Smooth muscle cell (in vitro differentiated cells): ENCODE measurements around the gene MYO5B. TPM values are rescaled to one million over a fixed set of nuclear protein-coding genes. Genes with fewer than 3 reads are reported as not detected.

Source experiments
- DNase-seq: peaks from one replicate; lab custom pipeline; 2025; ENCODE audit not compliant: unreplicated experiment; lab: John Stamatoyannopoulos, UW
- H2AFZ ChIP-seq: fragments of 200-600 bp; sonication (generic); 2 replicates; pipeline ENCODE4 v1.6.0; 2016; ENCODE audit warnings: antibody characterized with exemption, low read depth, mild to moderate bottlenecking
- H3F3A ChIP-seq: fragments of 200-600 bp; sonication (generic); 2 replicates; pipeline ENCODE4 v1.6.0; 2017; ENCODE audit warnings: antibody characterized with exemption, low read depth
- H3K27ac ChIP-seq: fragments of 200-600 bp; sonication (generic); 2 replicates; pipeline ENCODE4 v1.5.1; 2016; ENCODE audit warnings: low read depth, mild to moderate bottlenecking
- H3K27me3 ChIP-seq: fragments of 200-600 bp; sonication (generic); 2 replicates; pipeline ENCODE4 v1.6.1; 2016; ENCODE audit warnings: low read depth, mild to moderate bottlenecking
- H3K36me3 ChIP-seq: fragments of 200-600 bp; sonication (generic); 2 replicates; pipeline ENCODE4 v1.5.1; 2016; ENCODE audit warnings: low read depth
- H3K4me1 ChIP-seq: fragments of 200-600 bp; sonication (generic); 2 replicates; pipeline ENCODE4 v1.5.1; 2016; ENCODE audit warnings: low read depth
- H3K4me2 ChIP-seq: fragments of 200-600 bp; sonication (generic); 2 replicates; pipeline ENCODE4 v1.6.0; 2016; ENCODE audit warnings: mild to moderate bottlenecking
- H3K4me3 ChIP-seq: fragments of 200-600 bp; sonication (generic); 2 replicates; pipeline ENCODE4 v1.5.1; 2016; ENCODE audit warnings: mild to moderate bottlenecking
- H3K79me2 ChIP-seq: fragments of 200-600 bp; sonication (generic); 2 replicates; pipeline ENCODE4 v1.6.0; 2016; ENCODE audit warnings: low read depth, mild to moderate bottlenecking
- H3K9ac ChIP-seq: fragments of 200-600 bp; sonication (generic); 2 replicates; pipeline ENCODE4 v1.6.0; 2016; ENCODE audit warnings: low read depth
- H3K9me3 ChIP-seq: fragments of 200-600 bp; sonication (generic); replicated peaks from 2 replicates; pipeline ENCODE4 v1.5.1; 2016; ENCODE audit warnings: low read depth
- H4K20me1 ChIP-seq: fragments of 200-600 bp; sonication (generic); 2 replicates; pipeline ENCODE4 v1.6.0; 2016; ENCODE audit warnings: low read depth
- CTCF ChIP-seq: fragments of 200-600 bp; sonication (generic); IDR thresholded peaks from 2 replicates; pipeline ENCODE4 v1.5.1; 2017; ENCODE audit warnings: borderline replicate concordance, mild to moderate bottlenecking, antibody characterized with exemption; ENCODE audit not compliant: insufficient read depth, poor library complexity, severe bottlenecking
- WGBS: methylation state at CpG from one replicate; pipeline ENCODE4 v1.1.7; 2016; ENCODE audit warnings: low lambda C conversion rate; 5-methylcytosine and 5-hydroxymethylcytosine counted together
- polyA plus RNA-seq: library from polyadenylated mRNA; unstranded; fragments of >200 nt; fragmentation: Nextera tagmentation; extraction: Ambion mirVana; gene quantifications from 2 replicates; pipeline ENCODE4 v1.2.1, GENCODE V29; 2016
- total RNA-seq: library from RNA; depleted of rRNA; stranded (reverse); fragments of >200 nt; gene quantifications from 2 replicates; pipeline ENCODE4 v1.2.3, GENCODE V29; 2014

Gene MYO5B
- total and polyA plus RNA-seq, 2 experiments from 2014 or later: 1.7 to 25.3 TPM

DNA sequence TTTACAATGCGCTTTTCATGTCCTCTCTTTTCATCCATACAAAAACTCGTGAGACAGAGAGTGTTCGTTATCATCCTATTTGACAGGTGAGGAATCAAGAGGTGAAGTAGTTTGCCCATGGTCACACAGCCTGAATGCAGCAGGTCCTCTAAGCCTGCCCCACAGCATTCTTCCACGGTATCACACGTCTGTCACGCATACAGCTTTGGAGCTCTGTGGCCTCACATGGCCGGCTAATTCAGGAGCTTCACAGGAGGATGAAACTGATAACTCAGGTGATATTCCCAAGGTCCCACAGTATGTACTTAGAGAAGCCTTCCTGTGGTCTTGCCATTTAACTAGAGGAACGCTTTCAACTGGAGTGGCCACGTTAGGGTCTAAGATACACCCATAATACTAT lies 59.0 kb downstream of the MYO5B start:
- TF ChIP-seq CTCF: no peak
- Histone ChIP-seq H3K4me1 (no peaks in the 10 kb centered on the region), H3K4me3 (no peak overlapping the region), H3K9ac (no peak overlapping the region), H3K79me2 (no peaks in the 10 kb centered on the region), H4K20me1 (no peaks in the 10 kb centered on the region), H3K36me3 (no peaks in the 10 kb centered on the region), H3K27me3 (peaks cover 13% of the 10 kb centered on the region), H3K27ac (no peak overlapping the region), H3K9me3 (no peaks in the 10 kb centered on the region), H2AFZ (no peak overlapping the region), H3K4me2 (no peak overlapping the region), H3F3A (no peaks in the 10 kb centered on the region)
- WGBS: 86% methylated on average over 9 of the region's 9 CpGs
- DNase-seq: no peak

DNA sequence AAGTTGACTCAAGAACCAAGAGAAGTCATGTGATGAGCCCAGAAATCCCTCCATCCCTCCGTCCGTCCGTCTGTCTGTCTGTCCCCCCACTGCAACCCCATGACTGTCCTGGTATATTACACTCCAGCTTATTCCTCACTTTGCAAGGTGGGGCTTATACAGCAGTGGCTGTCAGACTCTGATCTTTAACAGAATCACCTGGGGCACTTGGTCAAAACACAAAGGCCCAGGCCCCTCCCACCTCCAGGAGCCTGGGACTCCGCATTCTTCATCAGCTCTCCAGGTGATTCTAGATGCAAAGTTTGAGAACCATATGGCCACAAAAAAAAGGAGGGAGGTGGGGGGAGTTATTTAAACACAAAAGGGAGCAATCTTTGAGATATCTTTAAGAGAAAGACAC lies 61.4 kb downstream of the MYO5B start:
- no peaks in the 10 kb centered on the region for H3K4me1 ChIP-seq
- H3F3A ChIP-seq: no peaks in the 10 kb centered on the region
- no peak overlapping the region for H3K4me2 ChIP-seq
- H3K9me3 ChIP-seq: no peaks in the 10 kb centered on the region
- no peak for TF ChIP-seq CTCF
- no peak overlapping the region for H3K9ac ChIP-seq
- peaks cover 7% of the 10 kb centered on the region for H3K27me3 ChIP-seq
- no peak overlapping the region for H2AFZ ChIP-seq
- WGBS: 74% methylated on average over 4 of the region's 4 CpGs
- H4K20me1 ChIP-seq: no peaks in the 10 kb centered on the region
- H3K27ac ChIP-seq: no peak overlapping the region
- DNase-seq: no peak
- H3K79me2 ChIP-seq: no peaks in the 10 kb centered on the region
- H3K4me3 ChIP-seq: no peak overlapping the region
- no peaks in the 10 kb centered on the region for H3K36me3 ChIP-seq

DNA sequence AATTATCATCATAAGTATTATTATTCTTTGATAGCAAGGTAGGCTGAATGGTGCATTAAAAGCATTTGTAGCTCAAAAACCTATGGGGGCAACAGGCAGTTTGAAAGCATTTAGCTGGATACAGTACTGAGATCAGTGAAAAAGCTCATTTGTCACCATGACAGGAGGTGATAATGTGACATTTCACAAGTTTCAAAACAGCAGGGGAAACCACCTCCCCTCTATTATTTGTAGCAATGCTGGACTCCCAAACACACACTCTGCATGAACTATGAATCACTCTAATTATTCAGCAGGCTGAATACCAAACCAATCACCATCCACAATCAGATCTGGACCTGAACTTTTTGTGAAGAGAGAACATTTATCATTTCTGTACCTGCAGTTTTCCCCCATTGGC lies 63.4 kb downstream of the MYO5B start:
- no peaks in the 10 kb centered on the region for H3K9me3 ChIP-seq
- no peaks in the 10 kb centered on the region for H3F3A ChIP-seq
- no peak for DNase-seq
- no peak overlapping the region for H3K9ac ChIP-seq
- H3K79me2 ChIP-seq: no peaks in the 10 kb centered on the region
- peaks cover 7% of the 10 kb centered on the region for H3K27me3 ChIP-seq
- H3K36me3 ChIP-seq: no peaks in the 10 kb centered on the region
- no peak for TF ChIP-seq CTCF
- H3K4me1 ChIP-seq: no peaks in the 10 kb centered on the region
- no peak overlapping the region for H2AFZ ChIP-seq
- H4K20me1 ChIP-seq: no peaks in the 10 kb centered on the region
- H3K4me2 ChIP-seq: no peak overlapping the region
- no peak overlapping the region for H3K4me3 ChIP-seq
- no peak overlapping the region for H3K27ac ChIP-seq

- Histone ChIP-seq H3K9ac (no peak overlapping the region), H3K4me1 (no peaks in the 10 kb centered on the region), H4K20me1 (no peaks in the 10 kb centered on the region), H3K9me3 (no peaks in the 10 kb centered on the region), H3K4me2 (no peak overlapping the region), H3K36me3 (no peaks in the 10 kb centered on the region), H3F3A (no peaks in the 10 kb centered on the region), H2AFZ (no peak overlapping the region), H3K27me3 (no peaks in the 10 kb centered on the region), H3K4me3 (no peak overlapping the region), H3K79me2 (no peaks in the 10 kb centered on the region), H3K27ac (no peak overlapping the region)
- 74% methylated on average over 15 of the region's 15 CpGs for WGBS
- no peak for DNase-seq
- TF ChIP-seq CTCF: no peak
Measured at GRCh38 chr18:50128506-50129271, 66.3 kb downstream of the MYO5B start.
